Brain pericyte (primary cell): ENCODE data around the gene BMAL2.

Experiments used
- DNase-seq: peaks from one replicate; pipeline ENCODE4 v3.0.0-alpha.2; 2012; ENCODE audit warnings: low read depth, low spot score

BMAL2 gene

DNA sequence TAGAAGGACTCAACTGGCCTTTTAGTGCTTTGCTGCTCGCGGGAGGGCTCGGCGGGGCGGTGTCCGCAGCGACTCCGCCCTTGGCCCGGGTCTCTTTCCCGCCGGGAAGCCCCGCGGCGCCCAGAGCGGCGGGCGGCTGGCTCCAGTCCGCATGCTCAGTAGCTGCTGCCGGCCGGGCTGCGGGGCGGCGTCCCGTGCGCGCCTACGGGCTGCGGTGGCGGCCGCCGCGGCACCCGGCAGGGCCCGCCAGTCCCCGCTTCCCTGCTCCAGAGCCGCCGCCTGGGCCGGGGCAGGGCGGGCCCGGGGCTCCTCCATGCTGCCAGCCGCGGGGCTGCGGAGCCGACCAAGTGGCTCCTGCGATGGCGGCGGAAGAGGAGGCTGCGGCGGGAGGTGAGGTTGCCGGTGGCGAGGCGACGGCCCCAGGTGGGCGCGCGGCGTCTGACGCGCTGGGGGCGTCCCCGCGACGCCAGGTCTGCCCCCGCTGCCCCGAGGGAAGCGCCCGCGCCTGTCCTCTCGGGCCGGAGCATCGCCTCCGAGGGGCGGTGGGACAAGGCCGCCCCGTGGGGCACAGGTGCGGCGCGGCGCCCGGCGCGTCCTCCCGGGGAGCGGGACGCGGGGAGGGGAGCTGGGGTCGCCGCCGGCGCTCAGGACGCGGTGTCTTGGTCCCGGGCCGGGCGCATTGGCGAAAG is at the start of gene BMAL2:
TSS of gene BMAL2 (plus strand) at position 123 of the 689 bp plus-strand sequence. CDS start at position 360, 237 bp downstream.
- DNase-seq = no peak

DNA sequence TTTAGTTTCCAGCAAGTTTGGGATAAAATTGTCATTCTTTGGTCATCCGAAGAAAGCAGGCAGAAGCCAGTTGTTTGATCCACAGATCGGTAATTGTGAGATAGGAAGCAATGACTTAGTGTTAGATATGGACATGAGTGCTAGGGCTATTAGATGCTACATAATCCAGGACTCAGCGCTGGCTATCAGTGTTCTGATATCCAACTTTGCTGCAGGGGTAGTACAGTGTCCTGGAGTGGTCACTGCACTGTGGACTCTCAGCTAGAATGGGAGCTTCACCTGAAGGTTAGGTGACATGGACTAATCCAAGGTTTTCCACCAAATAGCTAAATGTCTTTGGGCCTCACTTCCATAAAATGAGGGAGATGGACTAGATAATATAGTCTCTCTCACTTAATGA is 48.6 kb upstream of the BMAL2 start:
- DNase-seq = no peak

- DNase-seq = no peak
These were observed 47.9 kb upstream of the BMAL2 start for GRCh38 chr12:27284751-27285150.

- DNase-seq = no peak
These were observed 47.2 kb upstream of the BMAL2 start for GRCh38 chr12:27285403-27285802.

- no peak for DNase-seq
These were observed 43.2 kb upstream of the BMAL2 start for GRCh38 chr12:27289414-27289813.

DNA sequence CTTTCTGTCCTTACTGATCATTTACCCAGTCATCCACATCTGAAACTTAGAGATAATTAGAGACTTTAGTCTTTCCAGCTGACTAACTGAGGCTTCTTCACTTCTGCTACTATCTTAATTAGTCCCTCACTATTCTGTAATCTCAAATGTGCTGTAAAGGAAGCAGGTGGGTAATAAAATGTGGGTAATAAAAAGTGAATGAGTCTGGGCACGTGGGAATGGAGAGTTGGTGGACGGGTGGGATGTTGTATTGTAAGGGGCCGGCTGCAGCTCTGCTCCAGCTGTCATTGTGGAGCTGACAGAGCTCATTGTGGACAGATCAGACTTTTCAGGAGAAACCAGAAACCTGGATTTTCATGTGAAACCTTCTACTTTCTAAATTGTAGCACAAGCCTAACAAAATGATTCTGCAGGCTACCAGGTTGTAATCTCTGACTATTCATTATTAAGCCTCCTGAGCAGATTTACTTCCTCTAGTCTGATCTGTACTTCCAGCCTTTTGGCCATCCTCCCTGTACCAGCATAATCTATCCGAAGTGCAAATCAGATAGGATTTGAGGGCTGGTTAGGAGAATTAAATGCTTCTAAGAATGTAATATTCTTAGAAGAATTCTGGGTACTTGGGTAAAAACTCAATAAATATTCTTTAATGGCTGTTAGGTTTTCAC is 42.0 kb upstream of the BMAL2 start:
- DNase-seq = no peak

DNA sequence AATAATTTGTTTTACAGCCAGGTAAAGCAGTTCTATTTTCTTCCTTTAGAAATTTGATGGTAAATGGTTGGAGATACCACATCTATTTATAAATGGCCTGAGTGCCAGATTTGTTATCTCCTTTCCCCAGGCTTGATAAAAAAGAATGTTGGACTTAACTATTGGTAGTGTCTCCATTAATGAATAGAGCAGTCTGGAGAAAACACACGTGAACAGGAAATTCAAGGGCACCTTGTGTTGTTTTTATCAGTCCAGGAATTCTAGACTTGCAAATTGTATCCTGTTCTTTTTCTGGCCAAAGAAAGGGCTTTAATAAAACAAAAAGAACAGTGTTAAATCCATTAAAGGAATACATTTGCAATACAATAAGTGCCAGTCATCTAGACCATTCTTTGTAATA is 40.8 kb upstream of the BMAL2 start:
- no peak for DNase-seq

DNA sequence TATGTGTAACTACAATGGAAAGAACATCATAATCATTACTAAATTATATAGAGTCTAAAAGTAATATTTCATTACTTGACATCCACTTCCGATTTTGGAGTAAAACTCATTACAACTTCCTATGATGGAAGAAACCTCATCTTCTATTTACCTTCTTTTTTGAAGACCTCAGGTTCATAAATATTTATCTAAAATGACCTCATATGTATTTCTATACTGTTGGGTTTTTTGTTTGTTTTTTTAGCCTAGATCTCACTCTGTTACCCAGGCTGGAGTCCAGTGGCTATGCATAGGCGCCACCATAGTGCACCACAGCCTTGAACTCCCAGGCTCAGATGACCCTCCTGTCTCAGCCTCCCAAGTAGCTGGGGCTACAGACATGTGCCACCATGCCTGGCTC is 39.9 kb upstream of the BMAL2 start:
- DNase-seq = no peak

DNA sequence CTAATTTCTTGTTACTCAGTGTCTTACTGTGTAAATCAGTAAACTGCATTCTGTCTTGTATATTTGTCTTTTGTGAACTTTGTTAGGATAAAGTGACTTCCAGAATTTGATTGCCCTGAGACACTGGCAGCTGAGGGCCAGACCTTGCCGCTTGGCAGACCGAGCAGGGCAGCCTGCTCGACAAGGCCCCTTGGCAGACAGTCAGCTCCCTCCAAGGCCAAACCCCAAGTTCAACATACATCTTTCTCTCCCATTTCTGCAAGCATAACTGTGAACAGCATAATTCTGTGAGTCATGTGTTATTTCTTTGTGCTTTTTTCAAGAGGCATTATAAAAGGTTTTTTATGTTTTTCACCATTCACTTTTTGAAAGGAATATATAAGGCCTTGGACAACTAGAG is 39.2 kb upstream of the BMAL2 start:
- DNase-seq = no peak

- no peak for DNase-seq
These were observed 36.0 kb upstream of the BMAL2 start for GRCh38 chr12:27296674-27297073.

GRCh38 chr12:27297566-27297965 is 35.1 kb upstream of the BMAL2 start:
- no peak for DNase-seq

DNA sequence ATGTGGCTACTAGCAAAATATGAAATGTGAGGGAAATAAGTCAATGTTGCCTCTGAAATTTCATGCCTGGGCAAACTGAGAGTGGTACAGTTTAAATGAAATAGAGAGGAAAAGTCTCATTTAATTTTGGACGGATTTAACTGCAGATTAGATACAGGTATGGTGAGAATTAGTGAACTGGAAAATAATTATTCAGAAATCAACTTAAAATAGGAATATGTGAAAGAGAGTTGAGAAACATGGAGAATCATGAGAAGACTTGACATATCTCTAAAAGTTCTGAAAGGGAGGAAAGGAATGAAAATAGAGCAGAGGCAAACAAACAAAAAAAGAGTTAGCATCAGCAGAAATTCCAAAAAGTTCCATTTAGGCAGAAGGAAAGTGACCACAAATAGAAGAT is 33.5 kb upstream of the BMAL2 start:
- DNase-seq = no peak

GRCh38 chr12:27300226-27300625 is 32.4 kb upstream of the BMAL2 start:
- no peak for DNase-seq

GRCh38 chr12:27303139-27304111 is 29.2 kb upstream of the BMAL2 start:
- DNase-seq = peak; percentile 58

DNA sequence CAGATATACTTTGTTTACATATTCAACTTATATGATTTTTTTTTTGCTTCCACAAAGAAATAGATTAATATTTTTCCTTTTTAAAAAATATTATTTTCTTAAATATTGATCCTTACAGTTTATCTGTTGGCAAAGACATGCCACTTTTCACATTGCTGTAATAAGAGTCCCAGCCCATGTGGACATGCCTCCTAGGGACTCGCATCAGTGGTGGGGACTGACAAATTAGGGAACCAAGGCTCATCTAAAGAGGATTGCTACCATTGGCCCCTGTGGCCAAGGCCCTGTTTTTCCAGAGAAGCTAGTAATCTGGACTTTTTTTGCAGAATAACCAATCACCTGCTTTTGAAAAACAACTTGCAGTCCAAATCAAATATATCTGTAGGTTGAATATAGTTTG is 27.8 kb upstream of the BMAL2 start:
- no peak for DNase-seq

GRCh38 chr12:27305673-27306456 is 26.8 kb upstream of the BMAL2 start:
- no peak for DNase-seq

DNA sequence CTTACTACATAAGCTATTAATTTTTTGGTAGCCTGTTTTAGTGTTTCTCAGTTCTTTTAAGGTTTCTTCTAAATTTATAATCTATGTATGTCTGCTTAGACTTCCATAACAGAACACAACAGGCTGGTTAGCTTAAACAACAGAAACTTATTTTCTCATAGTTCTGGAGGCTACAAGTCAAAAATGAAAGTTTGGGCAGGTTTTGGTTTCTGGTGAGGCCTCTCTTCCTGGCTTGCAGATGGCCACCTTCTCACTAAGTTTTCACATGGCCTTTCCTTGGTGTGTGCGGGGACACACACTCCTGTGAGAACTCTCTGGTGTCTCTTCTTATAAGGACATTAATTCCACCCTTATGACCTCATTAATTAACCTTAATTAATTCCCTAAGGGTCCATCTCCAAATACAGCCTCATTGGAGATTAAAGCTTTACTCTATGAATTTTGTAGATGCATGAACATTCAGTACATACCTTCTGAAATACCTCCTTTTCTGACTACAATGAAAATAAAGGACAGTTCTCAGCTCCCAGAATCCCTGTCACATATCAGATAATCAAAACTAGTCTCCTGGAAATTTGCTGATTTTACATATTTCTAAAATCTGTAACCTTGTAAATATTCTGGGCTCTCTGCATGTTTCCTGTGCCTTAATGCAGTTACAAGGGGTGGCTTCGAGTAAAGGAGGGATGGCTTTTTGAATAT is 23.2 kb upstream of the BMAL2 start:
- DNase-seq = no peak

DNA sequence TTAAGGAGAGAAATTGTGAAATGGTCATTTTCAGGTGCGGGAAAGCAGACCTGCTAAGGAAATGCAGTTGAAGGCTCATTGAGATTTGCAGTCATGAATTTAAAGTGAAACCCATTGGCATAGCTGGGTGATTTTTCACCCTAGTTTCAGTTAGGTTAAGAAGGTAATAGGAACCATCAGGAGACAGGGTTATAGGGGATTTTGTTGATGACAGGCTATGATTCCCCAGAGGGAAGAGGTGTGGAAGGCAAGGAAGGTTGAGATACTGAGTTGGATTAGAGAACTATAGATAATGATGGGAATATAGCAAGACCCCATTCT is 22.7 kb upstream of the BMAL2 start:
- DNase-seq = no peak

DNA sequence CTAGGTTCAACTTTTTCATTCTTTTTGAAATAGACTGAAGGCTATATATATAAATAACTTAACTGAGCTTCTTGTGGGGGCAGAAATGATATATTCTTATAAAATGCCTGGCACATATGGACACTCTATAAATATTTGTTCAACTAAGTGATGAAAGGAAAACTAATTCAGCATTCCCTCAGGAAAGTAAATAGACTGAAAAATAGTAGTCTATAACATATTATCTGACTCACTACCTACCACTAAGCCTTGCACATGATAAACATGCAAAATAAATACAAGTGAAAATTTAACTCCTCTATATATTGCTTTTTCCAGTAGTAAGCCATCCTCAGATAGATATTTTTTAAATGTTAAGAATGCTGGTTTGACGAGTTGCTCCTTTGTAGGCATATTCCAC is 15.7 kb upstream of the BMAL2 start:
- no peak for DNase-seq

DNA sequence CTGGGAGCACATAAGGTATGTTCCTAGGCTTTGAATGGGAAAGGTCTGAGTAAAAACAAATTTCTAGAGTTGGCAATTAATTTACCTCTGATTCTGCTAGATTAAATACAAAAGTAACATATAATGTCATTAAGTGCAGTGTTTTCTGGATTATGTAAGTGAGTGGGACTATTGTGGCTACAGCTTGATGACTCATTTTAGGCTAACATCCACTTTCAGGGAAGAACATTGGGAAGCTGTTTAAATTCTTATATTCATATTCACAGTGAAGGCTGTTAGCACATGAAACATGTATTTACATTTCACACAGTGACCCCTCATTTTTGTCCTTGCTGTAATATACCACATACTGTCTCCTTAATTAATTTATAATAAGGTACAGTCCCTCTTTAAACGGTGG is 13.2 kb upstream of the BMAL2 start:
- no peak for DNase-seq

GRCh38 chr12:27319848-27320247 is 12.8 kb upstream of the BMAL2 start:
- DNase-seq = no peak
